ENCODE results near the gene ZDHHC18. TPM values are rescaled to one million over a fixed set of nuclear protein-coding genes. Genes with fewer than 3 reads are reported as not detected.
"Not testable (repeated sequence)": the region's sequence is repeated elsewhere in the genome, so short reads cannot be mapped to it uniquely, and the experiment has no call there.

Gene ZDHHC18
- total RNA-seq, 1 donor from 2014 or later: 8.2 TPM

GRCh38 chr1:26833432-26834405, 7.2 kb downstream of the ZDHHC18 start:
- DNase-seq: no peak

GRCh38 chr1:26837665-26838064, 11.2 kb downstream of the ZDHHC18 start:
- not testable (repeated sequence) for DNase-seq

- no peak for DNase-seq
Observed at GRCh38 chr1:26838474-26839338, 12.2 kb downstream of the ZDHHC18 start.

GRCh38 chr1:26839339-26839722, 12.8 kb downstream of the ZDHHC18 start:
- no peak for DNase-seq

DNA sequence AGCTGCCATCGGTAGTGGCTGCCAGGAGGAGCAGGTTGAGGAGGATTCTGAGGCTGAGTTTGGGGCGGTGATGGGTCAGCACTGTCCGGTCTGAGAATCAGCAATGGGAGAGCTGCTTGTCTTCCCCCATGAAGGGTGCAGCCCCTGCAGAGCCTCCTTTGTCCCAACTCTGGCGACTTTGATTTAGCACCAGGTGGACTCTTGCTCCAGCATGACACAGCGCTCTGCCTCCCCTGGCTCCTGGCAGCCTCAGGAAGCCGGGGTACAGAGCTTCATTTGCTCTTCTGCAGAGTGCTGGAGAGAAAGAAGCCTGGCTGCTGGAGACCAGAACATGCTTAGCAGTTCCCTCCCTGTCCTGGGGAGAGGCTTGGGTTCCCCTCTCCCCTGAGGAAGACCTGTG, 13.3 kb downstream of the ZDHHC18 start:
- no peak for DNase-seq

DNA sequence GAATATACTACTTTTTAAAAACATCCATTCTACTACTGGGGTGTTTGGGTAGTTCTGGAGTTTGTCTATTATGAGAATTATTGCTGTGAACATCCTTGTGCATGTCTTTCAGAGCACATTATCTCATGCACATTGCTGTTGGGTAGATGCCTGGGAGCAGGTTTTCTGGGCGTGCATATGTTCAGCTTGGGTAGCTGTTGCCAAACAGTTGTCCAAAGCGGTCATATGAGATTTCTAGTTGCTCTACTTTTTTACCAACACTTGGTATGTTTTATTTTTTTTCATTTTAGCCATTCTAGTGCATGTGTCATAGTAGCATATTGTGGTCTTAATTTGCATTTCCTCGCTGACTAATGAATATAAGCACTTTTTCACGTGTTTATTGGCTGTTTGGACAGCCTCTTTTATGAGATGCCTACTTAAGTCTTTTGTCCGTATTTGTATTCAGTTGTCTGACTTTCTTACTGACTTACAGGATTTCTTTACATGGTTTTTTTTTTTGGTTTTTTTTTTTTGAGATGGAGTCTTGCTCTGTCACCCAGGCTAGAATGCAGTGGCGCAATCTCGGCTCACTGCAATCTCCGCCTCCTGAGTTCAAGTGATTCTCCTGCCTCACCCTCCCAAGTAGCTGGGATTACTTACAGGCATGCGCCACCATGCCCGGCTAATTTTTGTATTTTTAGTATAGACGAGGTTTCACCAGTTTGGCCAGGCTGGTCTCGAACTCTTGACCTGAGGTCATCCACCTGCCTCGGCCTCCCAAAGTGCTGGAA, 18.1 kb downstream of the ZDHHC18 start:
- DNase-seq: peak; percentile 62

- DNase-seq: not testable (repeated sequence)
Observed at GRCh38 chr1:26847826-26848225, 21.3 kb downstream of the ZDHHC18 start.

- DNase-seq: no peak
Observed at GRCh38 chr1:26848499-26848898, 22.0 kb downstream of the ZDHHC18 start.

GRCh38 chr1:26848941-26849774, 22.7 kb downstream of the ZDHHC18 start:
- no peak for DNase-seq

- DNase-seq: no peak
Observed at GRCh38 chr1:26851106-26851684, 24.7 kb downstream of the ZDHHC18 start.

GRCh38 chr1:26852701-26853100, 26.2 kb downstream of the ZDHHC18 start:
- DNase-seq: no peak

GRCh38 chr1:26853156-26853555, 26.7 kb downstream of the ZDHHC18 start:
- DNase-seq: peak; percentile 79

DNA sequence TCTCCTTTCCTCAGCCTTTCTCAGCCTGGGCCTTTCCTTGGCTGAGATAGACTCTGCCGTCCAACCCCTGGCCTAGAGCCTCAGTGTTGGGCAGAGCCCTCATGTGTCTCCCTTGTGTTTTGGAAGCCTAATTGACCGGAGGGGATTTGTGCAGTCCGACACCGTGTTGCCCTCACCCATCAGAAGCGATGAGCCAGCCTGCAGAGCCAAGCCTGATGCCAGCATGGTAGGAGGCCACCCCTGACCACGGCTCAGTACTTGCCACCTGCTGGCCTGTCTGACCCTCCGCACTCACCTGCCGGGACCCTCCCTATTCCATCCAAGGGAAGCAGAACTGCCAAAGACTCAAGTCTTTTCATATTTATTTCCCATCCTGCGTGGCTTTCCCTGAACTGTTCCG, 27.1 kb downstream of the ZDHHC18 start:
- no peak for DNase-seq

DNA sequence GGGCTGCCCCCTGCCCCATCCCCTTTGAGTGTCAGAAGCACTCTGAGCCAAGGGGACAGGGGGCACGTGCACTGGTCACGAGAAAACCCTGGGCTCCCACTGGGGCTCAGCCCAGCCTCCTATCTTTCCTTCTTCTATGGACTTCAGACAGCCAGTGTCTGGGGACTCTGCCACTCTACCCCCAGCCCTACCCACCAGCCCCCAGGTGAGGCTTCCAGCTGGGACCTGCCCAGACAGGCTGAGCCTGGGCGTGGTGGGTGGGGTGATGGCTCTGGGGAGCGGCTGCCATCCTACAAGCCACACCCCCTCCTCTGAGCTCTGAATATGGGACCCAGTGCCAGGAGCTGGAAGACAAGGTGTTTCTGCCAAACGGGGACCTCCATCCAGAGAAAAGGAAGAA, 28.4 kb downstream of the ZDHHC18 start:
- no peak for DNase-seq

DNA sequence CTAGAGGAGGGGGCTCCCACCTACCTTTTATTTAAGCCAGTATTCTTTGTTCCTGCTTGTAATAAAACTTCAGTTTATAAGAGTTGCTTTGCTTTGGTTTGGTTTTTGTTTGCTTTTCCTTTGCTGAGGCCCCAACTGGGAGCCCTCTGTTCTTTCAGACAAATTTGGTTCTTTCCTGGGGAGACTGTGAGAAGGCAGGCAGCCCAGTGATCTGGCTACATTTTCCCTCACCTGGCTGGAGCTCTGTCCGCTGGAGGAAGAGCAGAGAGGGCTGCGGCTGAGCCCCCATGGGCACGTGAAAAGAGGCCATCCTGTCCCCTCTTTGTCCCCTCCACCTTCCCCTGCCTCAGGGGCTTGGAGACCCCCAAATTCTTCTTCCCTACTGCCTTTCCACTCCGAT, 29.1 kb downstream of the ZDHHC18 start:
- DNase-seq: no peak

DNA sequence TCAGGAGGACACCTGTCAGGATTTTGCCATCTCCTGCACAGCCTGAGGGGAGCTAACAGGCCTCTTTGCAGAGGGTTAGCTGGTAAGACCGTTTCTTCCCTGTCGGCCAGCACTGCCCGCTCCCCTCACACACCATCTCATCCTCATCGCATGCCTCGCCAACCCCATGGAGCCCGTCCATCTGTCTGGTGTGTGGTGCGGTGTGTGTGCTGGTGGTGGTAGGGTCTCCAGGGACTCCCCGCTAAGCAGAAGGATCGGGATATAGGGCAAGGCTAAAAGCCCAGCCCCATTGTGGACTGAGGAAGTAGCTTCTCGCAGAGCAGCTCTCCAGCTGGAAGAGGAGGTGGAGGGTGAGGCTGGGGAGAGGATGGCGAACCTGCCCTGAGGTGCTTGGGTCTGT, 29.7 kb downstream of the ZDHHC18 start:
- no peak for DNase-seq

DNA sequence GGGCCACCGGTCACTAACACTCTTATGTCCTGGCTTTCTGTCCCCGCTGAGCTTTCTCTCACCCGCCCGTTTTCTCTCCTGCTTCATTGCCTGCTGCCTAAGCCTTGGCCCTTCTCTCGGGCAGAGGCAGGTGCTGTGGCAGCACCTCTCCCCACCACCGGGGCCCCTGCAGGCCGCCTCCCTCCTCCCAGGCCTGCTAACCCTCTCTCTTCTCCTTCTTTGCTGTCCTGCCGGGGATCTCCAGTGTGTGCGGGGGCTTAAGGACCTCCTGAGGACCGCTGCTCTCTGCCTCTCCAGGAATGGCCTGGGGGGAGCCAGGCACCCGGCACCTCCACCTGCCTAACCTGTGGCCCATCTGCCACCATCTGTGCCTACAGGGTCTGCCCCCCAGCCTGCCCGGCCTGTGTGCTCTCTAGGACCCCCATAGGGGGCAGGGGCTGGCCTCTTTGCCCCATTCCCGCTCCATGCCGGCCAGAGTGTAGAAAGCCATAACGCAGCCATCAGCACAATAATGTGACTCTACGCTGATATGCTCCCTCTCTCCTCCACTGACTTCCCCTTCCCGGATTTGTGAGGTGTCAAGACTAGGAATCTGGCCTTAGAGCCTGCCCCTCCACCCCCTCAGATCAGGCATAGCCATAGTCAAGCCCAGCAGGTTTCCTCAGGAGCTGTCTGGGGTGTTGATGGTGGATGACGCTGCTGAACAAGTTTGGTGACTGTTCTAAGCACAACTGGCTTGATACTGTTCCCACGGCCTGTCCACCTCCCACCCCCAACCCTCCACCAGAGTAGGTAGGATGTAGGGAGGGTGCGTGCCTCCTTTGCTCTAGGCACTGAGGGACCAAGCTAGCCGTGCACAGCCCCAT, 30.3 kb downstream of the ZDHHC18 start:
- no peak for DNase-seq

DNA sequence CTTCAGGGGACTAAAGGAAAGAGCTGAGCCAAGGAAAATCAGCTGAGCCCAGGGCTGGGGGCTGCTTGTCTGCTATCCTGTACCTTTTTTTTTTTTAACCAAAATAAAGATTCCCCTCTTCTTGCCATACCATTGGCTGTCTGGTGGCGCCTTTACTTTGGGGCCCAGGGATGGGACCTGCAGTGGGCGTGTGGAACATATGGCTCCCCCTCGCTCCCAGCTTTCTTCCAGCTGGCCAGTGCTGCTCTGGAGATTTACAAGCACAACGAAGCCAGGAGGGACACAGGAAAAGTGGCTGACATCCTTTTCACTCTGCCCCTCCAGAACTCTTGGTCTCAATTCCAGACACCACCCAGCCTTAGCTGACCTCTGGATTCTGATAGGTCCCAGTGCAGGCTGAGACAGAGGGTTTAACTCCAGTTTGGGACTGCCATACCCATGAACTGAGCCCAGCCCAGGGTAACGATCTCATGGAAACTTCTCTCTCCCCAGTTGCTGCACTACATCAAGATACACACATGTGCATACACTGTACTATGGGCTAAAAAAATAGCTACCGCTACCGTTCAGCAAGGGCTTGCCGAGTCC, 31.1 kb downstream of the ZDHHC18 start:
- no peak for DNase-seq

- no peak for DNase-seq
Observed at GRCh38 chr1:26858160-26858559, 31.7 kb downstream of the ZDHHC18 start.

Data from tongue (tissue), 2 donors.